HCT116 (cell line): ENCODE measurements around the gene CCDC15.

Source experiments
- CTCF ChIP-seq, 3 experiments: fragments of 200-600 bp in 1 of 3; sonication (generic) in 1 of 3; IDR thresholded peaks in 2 of 3; conservative IDR thresholded peaks in 1 of 3; 2 replicates each; pipeline ENCODE4 v1.5.1; 2012 to 2017; ENCODE audit warnings: low read depth in 2 of 3, low read length in 2 of 3, antibody characterized with exemption in 1 of 3, borderline replicate concordance in 1 of 3, control low read depth in 1 of 3, mild to moderate bottlenecking in 1 of 3, mixed read lengths in 1 of 3, mixed run types in 1 of 3, moderate library complexity in 1 of 3; ENCODE audit not compliant: insufficient read depth in 1 of 3
- EGR1 ChIP-seq: IDR thresholded peaks from 2 replicates; pipeline ENCODE4 v1.6.1; 2012; ENCODE audit warnings: low read depth
- ELF1 ChIP-seq: IDR thresholded peaks from 2 replicates; pipeline ENCODE4 v1.6.1; 2012; ENCODE audit warnings: low read depth, borderline replicate concordance
- EZH2phosphoT487 ChIP-seq: fragments of 200-600 bp; IDR thresholded peaks from 2 replicates; pipeline ENCODE4 v1.6.1; 2018; ENCODE audit warnings: antibody characterized with exemption, borderline replicate concordance
- FOSL1 ChIP-seq: IDR thresholded peaks from 2 replicates; pipeline ENCODE4 v1.6.1; 2012; ENCODE audit warnings: low read depth
- JUND ChIP-seq: IDR thresholded peaks from 2 replicates; pipeline ENCODE4 v1.6.1; 2012
- POLR2A ChIP-seq: IDR thresholded peaks from 2 replicates; pipeline ENCODE4 v1.7.0; 2011; ENCODE audit warnings: borderline replicate concordance; ENCODE audit not compliant: insufficient read depth, insufficient read length; ENCODE audit errors: extremely low read depth
- POLR2AphosphoS5 ChIP-seq: IDR thresholded peaks from 2 replicates; pipeline ENCODE4 v1.6.1; 2011; ENCODE audit warnings: mild to moderate bottlenecking, low read depth, low read length, moderate library complexity
- RAD21 ChIP-seq: IDR thresholded peaks from 2 replicates; pipeline ENCODE4 v1.6.1; 2012; ENCODE audit warnings: low read depth, mild to moderate bottlenecking
- ZBTB33 ChIP-seq: IDR thresholded peaks from 2 replicates; pipeline ENCODE4 v1.6.1; 2011; ENCODE audit warnings: mild to moderate bottlenecking, low read length, moderate library complexity; ENCODE audit not compliant: insufficient replicate concordance; ENCODE audit errors: extremely low read depth

- TF ChIP-seq POLR2AphosphoS5: peak; percentile 47; the same call in 1 of the 2 replicates
- TF ChIP-seq JUND: peak; percentile 49
- TF ChIP-seq CTCF (IDR thresholded peaks at IDR 0.05 in 2 of 3, conservative IDR thresholded peaks at IDR 0.05 in 1 of 3; ENCODE audit: borderline replicate concordance in 1 of 3, insufficient read depth in 1 of 3, low read depth in 2 of 3, low read length in 2 of 3): no peak
- no peak for TF ChIP-seq EZH2phosphoT487
- TF ChIP-seq FOSL1: peak; percentile 68
- TF ChIP-seq ZBTB33: no peak
- no peak for TF ChIP-seq EGR1
- TF ChIP-seq POLR2A: no peak
- TF ChIP-seq RAD21: no peak
- TF ChIP-seq ELF1: no peak
These were observed 116.8 kb downstream of the CCDC15 start for GRCh38 chr11:125070699-125071254.
